ENCODE measurements around the gene MIF.

DNA sequence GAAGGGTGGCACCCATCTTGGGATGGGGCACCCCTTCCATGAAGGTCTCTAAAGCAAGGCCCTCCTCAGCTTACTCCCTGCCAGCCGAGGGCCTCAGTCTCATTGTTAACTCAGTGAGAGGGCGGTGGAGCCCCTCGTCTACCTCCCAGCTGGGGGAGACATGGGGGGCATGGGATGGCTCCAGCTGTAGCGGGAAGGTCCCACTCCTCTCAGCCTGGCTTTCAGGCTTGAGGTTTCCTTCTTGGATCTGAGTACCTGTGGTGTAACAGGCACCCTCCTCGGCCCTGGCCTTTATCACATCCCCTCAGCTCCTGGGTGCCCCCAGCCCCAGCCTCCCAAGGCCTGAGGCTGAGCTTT lies 2.0 kb downstream of the MIF start:
- TF ChIP-seq, protein P1, sequence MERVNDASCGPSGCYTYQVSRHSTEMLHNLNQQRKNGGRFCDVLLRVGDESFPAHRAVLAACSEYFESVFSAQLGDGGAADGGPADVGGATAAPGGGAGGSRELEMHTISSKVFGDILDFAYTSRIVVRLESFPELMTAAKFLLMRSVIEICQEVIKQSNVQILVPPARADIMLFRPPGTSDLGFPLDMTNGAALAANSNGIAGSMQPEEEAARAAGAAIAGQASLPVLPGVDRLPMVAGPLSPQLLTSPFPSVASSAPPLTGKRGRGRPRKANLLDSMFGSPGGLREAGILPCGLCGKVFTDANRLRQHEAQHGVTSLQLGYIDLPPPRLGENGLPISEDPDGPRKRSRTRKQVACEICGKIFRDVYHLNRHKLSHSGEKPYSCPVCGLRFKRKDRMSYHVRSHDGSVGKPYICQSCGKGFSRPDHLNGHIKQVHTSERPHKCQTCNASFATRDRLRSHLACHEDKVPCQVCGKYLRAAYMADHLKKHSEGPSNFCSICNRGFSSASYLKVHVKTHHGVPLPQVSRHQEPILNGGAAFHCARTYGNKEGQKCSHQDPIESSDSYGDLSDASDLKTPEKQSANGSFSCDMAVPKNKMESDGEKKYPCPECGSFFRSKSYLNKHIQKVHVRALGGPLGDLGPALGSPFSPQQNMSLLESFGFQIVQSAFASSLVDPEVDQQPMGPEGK (CRISPR knock-in tag; IDR thresholded peaks at IDR 0.05; ENCODE audit: borderline replicate concordance), result no peak
- no peak for TF ChIP-seq TOX (CRISPR knock-in tag; IDR thresholded peaks at IDR 0.05; ENCODE audit: borderline replicate concordance)
- TF ChIP-seq RARB (CRISPR knock-in tag; IDR thresholded peaks at IDR 0.05), result no peak
- TF ChIP-seq, protein P2, sequence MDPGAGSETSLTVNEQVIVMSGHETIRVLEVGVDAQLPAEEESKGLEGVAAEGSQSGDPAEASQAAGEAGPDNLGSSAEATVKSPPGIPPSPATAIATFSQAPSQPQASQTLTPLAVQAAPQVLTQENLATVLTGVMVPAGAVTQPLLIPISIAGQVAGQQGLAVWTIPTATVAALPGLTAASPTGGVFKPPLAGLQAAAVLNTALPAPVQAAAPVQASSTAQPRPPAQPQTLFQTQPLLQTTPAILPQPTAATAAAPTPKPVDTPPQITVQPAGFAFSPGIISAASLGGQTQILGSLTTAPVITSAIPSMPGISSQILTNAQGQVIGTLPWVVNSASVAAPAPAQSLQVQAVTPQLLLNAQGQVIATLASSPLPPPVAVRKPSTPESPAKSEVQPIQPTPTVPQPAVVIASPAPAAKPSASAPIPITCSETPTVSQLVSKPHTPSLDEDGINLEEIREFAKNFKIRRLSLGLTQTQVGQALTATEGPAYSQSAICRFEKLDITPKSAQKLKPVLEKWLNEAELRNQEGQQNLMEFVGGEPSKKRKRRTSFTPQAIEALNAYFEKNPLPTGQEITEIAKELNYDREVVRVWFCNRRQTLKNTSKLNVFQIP (CRISPR knock-in tag; IDR thresholded peaks at IDR 0.05; ENCODE audit: borderline replicate concordance, low read depth), result no peak
- TF ChIP-seq ZFP3 (CRISPR knock-in tag; IDR thresholded peaks at IDR 0.05), result no peak

All from SK-N-SH treated with all-trans-retinoic acid at 6 μM for 48 hours (cell line).